Spleen (tissue), 7 donors: ENCODE data around the gene HES4.

ENCODE experiments used
- POLR2A ChIP-seq, 3 donors: fragments of 450-650 bp; IDR thresholded peaks; one replicate each; pipeline ENCODE4 v1.5.1; 2017; ENCODE audit warnings: antibody characterized with exemption in 3 of 3, mild to moderate bottlenecking in 1 of 3
- POLR2AphosphoS5 ChIP-seq, 3 donors: sonication (generic); formaldehyde crosslinking; IDR thresholded peaks; one replicate each; pipeline ENCODE4 v1.5.1; 2017; ENCODE audit warnings: antibody characterized with exemption in 3 of 3
- TF ChIP-seq, protein P1 (sequence below), 11 experiments: fragments of 200-600 bp in 7 of 11; fragments of 450-650 bp in 4 of 11; sonication (generic) in 4 of 11; IDR thresholded peaks in 8 of 11; conservative IDR thresholded peaks in 3 of 11; 1 replicate in 7 of 11; 2 replicates in 4 of 11; pipeline versions ENCODE4 v1.4.0 to v1.8.0; 2016 to 2021; ENCODE audit warnings: antibody characterized with exemption in 11 of 11, inconsistent platforms in 4 of 11, mild to moderate bottlenecking in 1 of 11
- donor health status: DM: no; HTN: no; CAD: no; lungs with moderate emphysema.
- donor health status: DM: no; HTN: no; CAD: no.
- donor health status: DM: no; HTN: no; CAD: no.

DNA sequence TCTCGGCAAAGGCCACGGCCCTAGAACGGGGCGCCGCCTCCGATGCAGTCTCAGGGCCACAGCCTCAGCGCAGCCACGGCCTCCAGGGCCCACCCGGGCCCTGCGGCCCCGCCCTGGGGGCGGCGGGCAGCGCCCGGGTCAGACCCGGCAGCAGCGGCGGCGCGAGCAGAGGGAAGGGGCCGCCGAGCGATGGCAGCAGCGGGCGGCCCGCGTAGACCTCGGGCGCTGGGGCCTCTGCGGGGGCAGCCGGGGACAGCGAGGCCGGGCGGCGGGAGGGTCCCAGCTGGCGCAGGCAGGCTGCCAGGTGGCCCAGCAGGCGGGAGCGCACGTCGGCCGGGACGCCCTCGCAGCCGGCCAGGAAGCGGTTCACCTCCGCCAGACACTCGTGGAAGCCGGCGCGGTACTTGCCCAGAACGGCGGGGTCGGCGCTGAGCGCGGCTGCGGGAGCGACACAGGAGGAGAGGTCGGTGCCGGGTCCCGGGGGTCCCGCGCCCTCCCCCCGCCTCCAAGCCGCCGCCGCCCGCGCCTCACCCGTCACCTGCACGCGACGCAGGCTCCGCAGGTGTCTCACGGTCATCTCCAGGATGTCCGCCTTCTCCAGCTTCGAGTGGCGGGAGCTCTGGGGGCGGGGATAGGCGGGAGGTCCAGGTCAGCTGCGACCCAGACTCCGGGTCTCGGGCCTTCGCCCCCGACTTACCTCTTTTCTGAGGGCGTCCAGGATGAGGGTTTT lies 737 bp downstream of the HES4 start:
- TF ChIP-seq, protein P1, sequence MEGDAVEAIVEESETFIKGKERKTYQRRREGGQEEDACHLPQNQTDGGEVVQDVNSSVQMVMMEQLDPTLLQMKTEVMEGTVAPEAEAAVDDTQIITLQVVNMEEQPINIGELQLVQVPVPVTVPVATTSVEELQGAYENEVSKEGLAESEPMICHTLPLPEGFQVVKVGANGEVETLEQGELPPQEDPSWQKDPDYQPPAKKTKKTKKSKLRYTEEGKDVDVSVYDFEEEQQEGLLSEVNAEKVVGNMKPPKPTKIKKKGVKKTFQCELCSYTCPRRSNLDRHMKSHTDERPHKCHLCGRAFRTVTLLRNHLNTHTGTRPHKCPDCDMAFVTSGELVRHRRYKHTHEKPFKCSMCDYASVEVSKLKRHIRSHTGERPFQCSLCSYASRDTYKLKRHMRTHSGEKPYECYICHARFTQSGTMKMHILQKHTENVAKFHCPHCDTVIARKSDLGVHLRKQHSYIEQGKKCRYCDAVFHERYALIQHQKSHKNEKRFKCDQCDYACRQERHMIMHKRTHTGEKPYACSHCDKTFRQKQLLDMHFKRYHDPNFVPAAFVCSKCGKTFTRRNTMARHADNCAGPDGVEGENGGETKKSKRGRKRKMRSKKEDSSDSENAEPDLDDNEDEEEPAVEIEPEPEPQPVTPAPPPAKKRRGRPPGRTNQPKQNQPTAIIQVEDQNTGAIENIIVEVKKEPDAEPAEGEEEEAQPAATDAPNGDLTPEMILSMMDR (IDR thresholded peaks at IDR 0.05 in 8 of 11, conservative IDR thresholded peaks at IDR 0.05 in 3 of 11), result no peak
- TF ChIP-seq POLR2AphosphoS5 (IDR thresholded peaks at IDR 0.05) (no peak), POLR2A (IDR thresholded peaks at IDR 0.05) (no peak)
